H1 (cell line): ENCODE data around the gene MAP6D1. TPM values are rescaled to one million over a fixed set of nuclear protein-coding genes. Genes with fewer than 3 reads are reported as not detected.

Source experiments
- CTCF ChIA-PET: fragments of 300-600 bp; sonication (Branson Sonifier 250); formaldehyde crosslinking; loops from one replicate; lab custom pipeline; 2021; ENCODE audit not compliant: partially characterized antibody; lab: Charles Lee
- POLR2A ChIA-PET: fragments of 300-600 bp; sonication (Branson Sonifier 250); formaldehyde crosslinking; loops from one replicate; lab custom pipeline; 2021; ENCODE audit warnings: inconsistent platforms; ENCODE audit not compliant: partially characterized antibody; lab: Charles Lee
- DNase-seq, 2 experiments: peaks; one replicate each; pipeline versions ENCODE4 v3.0.0 to v3.0.0-alpha.2; 2010 to 2022; ENCODE audit warnings: low spot score in 2 of 2, low read depth in 1 of 2, mixed read lengths in 1 of 2
- FAIRE-seq: peaks from 2 replicates; lab custom pipeline; 2011; peaks lifted over from hg19 to GRCh38; lab: Jason Lieb, UNC
- H2AFZ ChIP-seq: 2 replicates; pipeline ENCODE4 v1.8.1; 2012; ENCODE audit warnings: low read length, inconsistent platforms
- H2AK5ac ChIP-seq: 2 replicates; pipeline ENCODE4 v1.6.1; 2013; ENCODE audit warnings: low read depth, low read length
- H2BK120ac ChIP-seq: replicated peaks from 2 replicates; pipeline ENCODE3; 2013; ENCODE audit warnings: low read depth, low read length, inconsistent platforms
- H2BK12ac ChIP-seq: 2 replicates; pipeline ENCODE4 v1.6.1; 2013; ENCODE audit warnings: low read depth, low read length
- H2BK15ac ChIP-seq: 2 replicates; pipeline ENCODE4 v1.6.1; 2013; ENCODE audit warnings: low read length
- H2BK20ac ChIP-seq: 2 replicates; pipeline ENCODE4 v1.6.1; 2013; ENCODE audit warnings: low read length
- H2BK5ac ChIP-seq: 2 replicates; pipeline ENCODE4 v1.6.1; 2013; ENCODE audit warnings: low read depth, low read length
- H3K14ac ChIP-seq: 2 replicates; pipeline ENCODE4 v1.6.1; 2013; ENCODE audit warnings: inconsistent platforms; ENCODE audit not compliant: insufficient read length
- H3K18ac ChIP-seq: 2 replicates; pipeline ENCODE4 v1.6.1; 2013; ENCODE audit warnings: low read length; ENCODE audit errors: extremely low read depth
- H3K23ac ChIP-seq: 2 replicates; pipeline ENCODE4 v1.6.1; 2013; ENCODE audit warnings: inconsistent platforms; ENCODE audit not compliant: insufficient read length
- H3K23me2 ChIP-seq: 2 replicates; pipeline ENCODE4 v1.6.1; 2013; ENCODE audit warnings: low read depth, low read length
- H3K27ac ChIP-seq: 2 replicates; pipeline ENCODE4 v1.6.1; 2011; ENCODE audit warnings: low read depth, low read length, inconsistent platforms
- H3K27me3 ChIP-seq, 4 experiments: replicated peaks in 1 of 4; 1 replicate in 1 of 4; 2 replicates in 3 of 4; pipeline versions ENCODE4 v1.6.1 to v1.8.1; 2011 to 2013; ENCODE audit warnings: low read length in 3 of 4, mild to moderate bottlenecking in 3 of 4, inconsistent platforms in 2 of 4, mixed read lengths in 2 of 4, moderate library complexity in 1 of 4; ENCODE audit not compliant: control insufficient read depth in 3 of 4, insufficient read depth in 3 of 4; ENCODE audit errors: extremely low read depth in 1 of 4
- H3K36me3 ChIP-seq, 4 experiments: 2 replicates each; pipeline versions ENCODE4 v1.6.1 to v1.8.1; 2011 to 2013; ENCODE audit warnings: mild to moderate bottlenecking in 4 of 4, low read length in 3 of 4, moderate library complexity in 2 of 4, control low read depth in 1 of 4, inconsistent platforms in 1 of 4; ENCODE audit not compliant: insufficient read depth in 4 of 4, control insufficient read depth in 2 of 4
- H3K4ac ChIP-seq: replicated peaks from 2 replicates; pipeline ENCODE3; 2013; ENCODE audit warnings: low read length, low read depth, mixed read lengths, inconsistent platforms; ENCODE audit not compliant: insufficient read length
- H3K4me1 ChIP-seq, 4 experiments: replicated peaks in 1 of 4; 1 replicate in 1 of 4; 2 replicates in 3 of 4; pipeline versions ENCODE4 v1.6.1 to v1.8.1; 2011 to 2013; ENCODE audit warnings: low read length in 3 of 4, inconsistent platforms in 2 of 4, mixed read lengths in 1 of 4; ENCODE audit not compliant: insufficient read depth in 4 of 4, control insufficient read depth in 3 of 4
- H3K4me2 ChIP-seq, 2 experiments: 2 replicates each; pipeline versions ENCODE4 v1.6.1 to v1.8.1; 2011 to 2013; ENCODE audit warnings: low read depth in 2 of 2, low read length in 2 of 2, control low read depth in 1 of 2, inconsistent platforms in 1 of 2, mild to moderate bottlenecking in 1 of 2; ENCODE audit not compliant: insufficient read depth in 1 of 2
- H3K4me3 ChIP-seq, 4 experiments: fragments of 200-600, 300-600 bp in 1 of 4; sonication (generic), shearing (Covaris generic), sonication (Bioruptor Twin) in 1 of 4; 2 replicates each; pipeline versions ENCODE4 v1.5.1 to v1.8.1; 2011 to 2016; ENCODE audit warnings: low read length in 4 of 4, low read depth in 3 of 4, control low read depth in 2 of 4, inconsistent platforms in 2 of 4, mild to moderate bottlenecking in 2 of 4, mixed read lengths in 1 of 4, moderate library complexity in 1 of 4; ENCODE audit not compliant: insufficient read depth in 2 of 4; ENCODE audit errors: extremely low read depth in 1 of 4
- H3K56ac ChIP-seq: replicated peaks from 2 replicates; pipeline ENCODE3; 2013; ENCODE audit warnings: low read depth, mild to moderate bottlenecking, mixed read lengths, low read length, inconsistent platforms; ENCODE audit not compliant: insufficient read length
- H3K79me1 ChIP-seq: 2 replicates; pipeline ENCODE4 v1.6.1; 2013; ENCODE audit warnings: low read depth, low read length, control low read depth
- H3K79me2 ChIP-seq, 2 experiments: 2 replicates each; pipeline versions ENCODE4 v1.6.1 to v1.8.1; 2012 to 2013; ENCODE audit warnings: low read length in 2 of 2, mild to moderate bottlenecking in 2 of 2, inconsistent platforms in 1 of 2; ENCODE audit not compliant: insufficient read depth in 2 of 2, control insufficient read depth in 1 of 2
- H3K9ac ChIP-seq, 4 experiments: replicated peaks in 1 of 4; 1 replicate in 1 of 4; 2 replicates in 3 of 4; pipeline versions ENCODE4 v1.6.1 to v1.8.1; 2011 to 2013; ENCODE audit warnings: low read depth in 3 of 4, low read length in 3 of 4, control low read depth in 2 of 4, mild to moderate bottlenecking in 2 of 4, moderate library complexity in 2 of 4, inconsistent platforms in 1 of 4; ENCODE audit errors: extremely low read depth in 1 of 4
- H3K9me3 ChIP-seq, 2 experiments: 2 replicates each; pipeline versions ENCODE4 v1.6.1 to v1.8.1; 2012 to 2013; ENCODE audit warnings: mild to moderate bottlenecking in 2 of 2, moderate library complexity in 2 of 2, control low read depth in 1 of 2, inconsistent platforms in 1 of 2, low read depth in 1 of 2, low read length in 1 of 2, mixed read lengths in 1 of 2; ENCODE audit not compliant: insufficient read depth in 2 of 2
- H4K20me1 ChIP-seq, 2 experiments: replicated peaks in 1 of 2; 2 replicates each; pipeline versions ENCODE3 to v1.8.1; 2011 to 2013; ENCODE audit warnings: inconsistent platforms in 2 of 2, low read length in 2 of 2, mild to moderate bottlenecking in 1 of 2; ENCODE audit not compliant: insufficient read depth in 2 of 2, control insufficient read depth in 1 of 2
- H4K5ac ChIP-seq: 2 replicates; pipeline ENCODE4 v1.6.1; 2013; ENCODE audit warnings: low read length, low read depth, mixed read lengths, inconsistent platforms; ENCODE audit not compliant: insufficient read length
- H4K8ac ChIP-seq: 2 replicates; pipeline ENCODE4 v1.8.0; 2013; ENCODE audit warnings: mild to moderate bottlenecking, moderate library complexity, low read length, inconsistent platforms; ENCODE audit not compliant: insufficient read depth; ENCODE audit errors: extremely low read depth
- H4K91ac ChIP-seq: replicated peaks from 2 replicates; pipeline ENCODE3; 2013; ENCODE audit warnings: low read length, mixed read lengths, inconsistent platforms; ENCODE audit not compliant: insufficient read length
- BCL11A ChIP-seq, 2 experiments: IDR thresholded peaks; one replicate each; pipeline ENCODE4 v1.6.1; 2011; ENCODE audit warnings: low read depth in 2 of 2, low read length in 2 of 2, mild to moderate bottlenecking in 2 of 2
- CHD2 ChIP-seq: IDR thresholded peaks from 2 replicates; pipeline ENCODE4 v1.6.1; 2012; ENCODE audit warnings: low read length, improper control_type of control experiment
- EGR1 ChIP-seq: IDR thresholded peaks from 2 replicates; pipeline ENCODE4 v1.6.1; 2011; ENCODE audit warnings: low read depth, low read length, borderline replicate concordance
- JUND ChIP-seq: IDR thresholded peaks from 2 replicates; pipeline ENCODE4 v1.6.1; 2011; ENCODE audit warnings: mild to moderate bottlenecking, improper control_type of control experiment, low read length
- KDM5A ChIP-seq: fragments of 200-600 bp; IDR thresholded peaks from 2 replicates; pipeline ENCODE4 v1.7.1; 2012; ENCODE audit warnings: mild to moderate bottlenecking, low read length, inconsistent platforms, mixed read lengths
- NANOG ChIP-seq: IDR thresholded peaks from 2 replicates; pipeline ENCODE4 v1.6.1; 2011; ENCODE audit warnings: low read length, low read depth, mild to moderate bottlenecking, inconsistent platforms; ENCODE audit not compliant: insufficient read depth, poor library complexity, severe bottlenecking
- NRF1 ChIP-seq: IDR thresholded peaks from 2 replicates; pipeline ENCODE4 v1.6.1; 2011; ENCODE audit warnings: mild to moderate bottlenecking, low read depth, low read length, improper control_type of control experiment
- YY1 ChIP-seq: IDR thresholded peaks from 2 replicates; pipeline ENCODE4 v1.6.1; 2011; ENCODE audit warnings: low read depth, mild to moderate bottlenecking, low read length
- WGBS, 2 experiments: shearing (Covaris generic) in 1 of 2; methylation state at CpG; one replicate each; pipeline versions ENCODE4 v1.1.6 to v1.1.7; 2013 to 2015; ENCODE audit warnings: low lambda C conversion rate in 2 of 2, mixed read lengths in 2 of 2, inconsistent platforms in 1 of 2, low coverage in 1 of 2, missing lambda C conversion rate in 1 of 2; ENCODE audit not compliant: insufficient replicate concordance in 2 of 2, insufficient coverage in 1 of 2, insufficient read length in 1 of 2; ENCODE audit errors: extremely low coverage in 1 of 2, missing lambda C conversion rate in 1 of 2; 5-methylcytosine and 5-hydroxymethylcytosine counted together
- polyA plus RNA-seq, 7 experiments: library from polyadenylated mRNA; depleted of rRNA in 3 of 7; stranded (reverse) in 5 of 7; unstranded in 2 of 7; fragments of >200 nt in 5 of 7; fragments of 200-250 nt in 2 of 7; gene quantifications; 1 replicate in 5 of 7; 2 replicates in 1 of 7; 4 replicates in 1 of 7; pipeline versions ENCODE4 v1.2.1 to v1.2.3, GENCODE V29; 2011 to 2013; ENCODE audit warnings: missing spikeins in 2 of 7, mixed read lengths in 2 of 7
- total RNA-seq: library from RNA; stranded (reverse); fragmentation: NEBNext Ultra II Directional; extraction: Animal tissue kit (Norgen Biotek cat#: 25700); gene quantifications from 2 replicates; pipeline ENCODE4 v1.2.1, GENCODE V29; 2021
- TF ChIP-seq, protein P1 (sequence below), 3 experiments: IDR thresholded peaks; 1 replicate in 2 of 3; 2 replicates in 1 of 3; pipeline versions ENCODE4 v1.5.1 to v1.6.1; 2011; ENCODE audit warnings: low read length in 3 of 3, mild to moderate bottlenecking in 3 of 3, inconsistent platforms in 2 of 3, low read depth in 1 of 3, moderate library complexity in 1 of 3; ENCODE audit not compliant: insufficient read depth in 1 of 3; ENCODE audit errors: control extremely low read depth in 1 of 3

Gene MAP6D1
- total and polyA plus RNA-seq, 2 of the 8 experiments (the other 6 are each of a cell fraction or from before 2014, with no cell fraction given), result 4.8 to 5.2 TPM

DNA sequence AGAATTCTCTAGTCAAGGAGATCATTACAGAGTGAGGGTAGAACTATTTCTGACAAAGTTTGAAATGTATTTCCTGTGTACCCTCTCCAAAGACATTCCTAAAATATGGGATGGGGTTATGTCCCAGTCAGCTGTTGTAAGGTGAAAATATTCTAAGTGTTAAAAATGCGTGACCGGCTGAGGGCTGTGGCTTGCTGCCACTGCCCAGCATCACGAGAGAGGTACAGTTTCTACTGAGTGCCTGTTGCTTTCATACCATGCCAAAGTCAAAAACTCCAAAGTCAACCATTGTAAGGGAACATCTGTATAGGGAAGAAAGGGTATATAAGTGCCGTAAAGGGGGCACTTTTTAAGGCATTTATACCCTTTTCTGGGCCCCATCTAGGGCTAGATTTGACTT is 30.9 kb downstream of the MAP6D1 start:
- H3K14ac ChIP-seq, result no peak overlapping the region
- no peaks in the 10 kb centered on the region for H3K27me3 ChIP-seq
- H2BK20ac ChIP-seq, result no peak overlapping the region
- no peak overlapping the region for H3K18ac ChIP-seq
- peaks cover 2 to 6% of the 10 kb centered on the region in 2 experiments for H4K20me1 ChIP-seq
- H3K4me3 ChIP-seq, result no peak overlapping the region
- H3K9me3 ChIP-seq, result no peaks in the 10 kb centered on the region
- no peak overlapping the region for H2BK12ac ChIP-seq
- H3K79me2 ChIP-seq, result no peaks in the 10 kb centered on the region
- CTCF ChIA-PET, result interaction anchor here (0.7 to 1.3 kb wide), 4 partner anchors 27 to 672 kb away, joined by 3 to 5 read pairs (median 3); no protein-coding TSS in a partner anchor
- H3K23me2 ChIP-seq, result no peaks in the 10 kb centered on the region
- H4K91ac ChIP-seq, result no peak overlapping the region
- H4K8ac ChIP-seq, result no peak overlapping the region
- WGBS, 2 experiments, result 97% methylated on average over 4 of the region's 4 CpGs; no CpG with 5 or more reads in 1 of the 2 experiments
- H3K36me3 ChIP-seq, result peaks cover 22 to 60% (median 36%) of the 10 kb centered on the region in 4 experiments
- H3K27ac ChIP-seq, result no peak overlapping the region
- H3K4ac ChIP-seq, result no peak overlapping the region
- H2BK120ac ChIP-seq, result no peak overlapping the region
- H2AFZ ChIP-seq, result no peak overlapping the region
- H3K9ac ChIP-seq, result no peak overlapping the region
- H2BK15ac ChIP-seq, result no peak overlapping the region
- no peak overlapping the region for H3K56ac ChIP-seq
- DNase-seq, result no peak
- H4K5ac ChIP-seq, result no peak overlapping the region
- H3K4me2 ChIP-seq, result no peak overlapping the region
- no peak overlapping the region for H2AK5ac ChIP-seq
- POLR2A ChIA-PET, result interaction anchor here (1.0 kb wide), 1 partner anchor 103 kb away, joined by 3 read pairs; no protein-coding TSS in a partner anchor
- no peak overlapping the region for H3K23ac ChIP-seq
- FAIRE-seq, result no peak
- H3K4me1 ChIP-seq, result no peaks in the 10 kb centered on the region
- no peak overlapping the region for H2BK5ac ChIP-seq
- H3K79me1 ChIP-seq, result no peaks in the 10 kb centered on the region
- no peak for TF ChIP-seq CHD2
- no peak for TF ChIP-seq KDM5A
- TF ChIP-seq EGR1, result no peak
- TF ChIP-seq NRF1, result no peak
- TF ChIP-seq YY1, result no peak
- no peak for TF ChIP-seq BCL11A (IDR thresholded peaks at IDR 0.05; ENCODE audit: low read depth in 2 of 2, low read length in 2 of 2)
- no peak for TF ChIP-seq JUND
- TF ChIP-seq, protein P1, sequence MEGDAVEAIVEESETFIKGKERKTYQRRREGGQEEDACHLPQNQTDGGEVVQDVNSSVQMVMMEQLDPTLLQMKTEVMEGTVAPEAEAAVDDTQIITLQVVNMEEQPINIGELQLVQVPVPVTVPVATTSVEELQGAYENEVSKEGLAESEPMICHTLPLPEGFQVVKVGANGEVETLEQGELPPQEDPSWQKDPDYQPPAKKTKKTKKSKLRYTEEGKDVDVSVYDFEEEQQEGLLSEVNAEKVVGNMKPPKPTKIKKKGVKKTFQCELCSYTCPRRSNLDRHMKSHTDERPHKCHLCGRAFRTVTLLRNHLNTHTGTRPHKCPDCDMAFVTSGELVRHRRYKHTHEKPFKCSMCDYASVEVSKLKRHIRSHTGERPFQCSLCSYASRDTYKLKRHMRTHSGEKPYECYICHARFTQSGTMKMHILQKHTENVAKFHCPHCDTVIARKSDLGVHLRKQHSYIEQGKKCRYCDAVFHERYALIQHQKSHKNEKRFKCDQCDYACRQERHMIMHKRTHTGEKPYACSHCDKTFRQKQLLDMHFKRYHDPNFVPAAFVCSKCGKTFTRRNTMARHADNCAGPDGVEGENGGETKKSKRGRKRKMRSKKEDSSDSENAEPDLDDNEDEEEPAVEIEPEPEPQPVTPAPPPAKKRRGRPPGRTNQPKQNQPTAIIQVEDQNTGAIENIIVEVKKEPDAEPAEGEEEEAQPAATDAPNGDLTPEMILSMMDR (IDR thresholded peaks at IDR 0.05; ENCODE audit: control extremely low read depth in 1 of 3, insufficient read depth in 1 of 3, low read depth in 1 of 3, low read length in 3 of 3), result no peak
- no peak for TF ChIP-seq NANOG
